GM18951 (cell line): ENCODE data around the gene FRS2.

ENCODE experiments used
- POLR2A ChIP-seq: IDR thresholded peaks from 4 replicates; pipeline ENCODE4 v1.6.1; 2011; ENCODE audit warnings: mild to moderate bottlenecking; ENCODE audit not compliant: insufficient read length, insufficient read depth; ENCODE audit errors: extremely low read depth
- in situ Hi-C: fragments of 300-500 bp; cut with MboI; formaldehyde crosslinking; loops from one replicate; pipeline ENCODE4 v1.12.0; 2022; ENCODE audit warnings: low sequenced_read_pairs, mixed read lengths, inconsistent platforms; ENCODE audit not compliant: unreplicated experiment

FRS2 gene

GRCh38 chr12:69470189-69471075 is at the start of gene FRS2:
Gene FRS2, plus strand, starts transcription at chr12:69470388. Its CDS starts 98,643 bp downstream, at chr12:69569031.
- in situ Hi-C loops: no loop called here
- TF ChIP-seq POLR2A: peak; percentile 83

- no peak for TF ChIP-seq POLR2A
- in situ Hi-C loops: no loop called here
Measured at GRCh38 chr12:69421548-69421947, 48.6 kb upstream of the FRS2 start.

- in situ Hi-C loops: no loop called here
Measured at GRCh38 chr12:69423037-69423905, 46.9 kb upstream of the FRS2 start.

GRCh38 chr12:69425417-69425816 is 44.8 kb upstream of the FRS2 start:
- in situ Hi-C loops: no loop called here
- no peak for TF ChIP-seq POLR2A

More at GRCh38 chr12:69423037-69423905, 46.9 kb upstream of the FRS2 start:
- TF ChIP-seq POLR2A: no peak

- no peak for TF ChIP-seq POLR2A
Measured at GRCh38 chr12:69428351-69429073, 41.7 kb upstream of the FRS2 start.

GRCh38 chr12:69430942-69431590 is 39.1 kb upstream of the FRS2 start:
- in situ Hi-C loops: no loop called here
- TF ChIP-seq POLR2A: no peak

More at GRCh38 chr12:69428351-69429073, 41.7 kb upstream of the FRS2 start:
- in situ Hi-C loops: no loop called here

GRCh38 chr12:69431591-69432222 is 38.5 kb upstream of the FRS2 start:
- TF ChIP-seq POLR2A: no peak
- in situ Hi-C loops: no loop called here

GRCh38 chr12:69433653-69434052 is 36.5 kb upstream of the FRS2 start:
- in situ Hi-C loops: no loop called here
- no peak for TF ChIP-seq POLR2A

GRCh38 chr12:69435644-69436043 is 34.5 kb upstream of the FRS2 start:
- TF ChIP-seq POLR2A: no peak
- in situ Hi-C loops: no loop called here

- TF ChIP-seq POLR2A: no peak
- in situ Hi-C loops: no loop called here
Measured at GRCh38 chr12:69437073-69437472, 33.1 kb upstream of the FRS2 start.

- no peak for TF ChIP-seq POLR2A
Measured at GRCh38 chr12:69438539-69438938, 31.6 kb upstream of the FRS2 start.

GRCh38 chr12:69440016-69440415 is 30.2 kb upstream of the FRS2 start:
- in situ Hi-C loops: no loop called here

More at GRCh38 chr12:69438539-69438938, 31.6 kb upstream of the FRS2 start:
- in situ Hi-C loops: no loop called here

More at GRCh38 chr12:69440016-69440415, 30.2 kb upstream of the FRS2 start:
- TF ChIP-seq POLR2A: no peak
